Muscle of back (tissue), 11 donors: ENCODE measurements around the gene SH2D5. TPM values are rescaled to one million over a fixed set of nuclear protein-coding genes. Genes with fewer than 3 reads are reported as not detected.
"Not testable (repeated sequence)": the region's sequence is repeated elsewhere in the genome, so short reads cannot be mapped to it uniquely, and the experiment has no call there.

ENCODE experiments used
- DNase-seq, 3 donors: peaks; one replicate each; pipeline versions ENCODE4 v3.0.0 to v3.0.0-alpha.2; 2013
- polyA plus RNA-seq, 10 donors: library from polyadenylated mRNA; unstranded; fragments of 120-200 nt; gene quantifications; one replicate each; pipeline ENCODE4 v1.2.1, GENCODE V29; 2013; ENCODE audit not compliant: insufficient read length in 10 of 10

SH2D5 gene
- polyA plus RNA-seq, 10 donors: 0.17 to 0.54 (median 0.33) TPM; not detected in 1

GRCh38 chr1:20696397-20697333 lies 35.8 kb downstream of the SH2D5 start:
- DNase-seq: peak; percentile 82 to 94 (median 90)

- DNase-seq: no peak
These were observed 37.0 kb downstream of the SH2D5 start for GRCh38 chr1:20695515-20695914.

- no peak for DNase-seq
These were observed 38.9 kb downstream of the SH2D5 start for GRCh38 chr1:20693623-20694022.

- no peak for DNase-seq
These were observed 40.6 kb downstream of the SH2D5 start for GRCh38 chr1:20691872-20692271.

GRCh38 chr1:20689645-20690056 lies 42.9 kb downstream of the SH2D5 start:
- DNase-seq: no peak

GRCh38 chr1:20686883-20687725 lies 45.4 kb downstream of the SH2D5 start:
- no peak for DNase-seq

- DNase-seq: peak in 1 of 3 donors; percentile 31
These were observed 46.8 kb downstream of the SH2D5 start for GRCh38 chr1:20685741-20686140.

- peak in 2 of 3 donors; percentile 31 to 66 for DNase-seq
These were observed 47.3 kb downstream of the SH2D5 start for GRCh38 chr1:20685099-20685662.

GRCh38 chr1:20684651-20685050 lies 47.9 kb downstream of the SH2D5 start:
- no peak for DNase-seq

GRCh38 chr1:20684050-20684620 lies 48.4 kb downstream of the SH2D5 start:
- DNase-seq: no peak

- no peak for DNase-seq
These were observed 48.9 kb downstream of the SH2D5 start for GRCh38 chr1:20683614-20684013.

- DNase-seq: peak in 1 of 3 donors; percentile 45
These were observed 49.8 kb downstream of the SH2D5 start for GRCh38 chr1:20682571-20683236.

GRCh38 chr1:20681999-20682398 lies 50.5 kb downstream of the SH2D5 start:
- no peak for DNase-seq

- no peak for DNase-seq
These were observed 52.2 kb downstream of the SH2D5 start for GRCh38 chr1:20680269-20680668.

GRCh38 chr1:20678599-20678998 lies 53.9 kb downstream of the SH2D5 start:
- DNase-seq: no peak

- DNase-seq: not testable (repeated sequence)
These were observed 58.9 kb downstream of the SH2D5 start for GRCh38 chr1:20673626-20674025.

- DNase-seq: no peak
These were observed 60.3 kb downstream of the SH2D5 start for GRCh38 chr1:20672265-20672632.

GRCh38 chr1:20670936-20671335 lies 61.6 kb downstream of the SH2D5 start:
- no peak for DNase-seq
